GM23248 (cell line): Measurements from ENCODE around the gene TMEM14C.
"Not testable (repeated sequence)": the region's sequence is repeated elsewhere in the genome, so short reads cannot be mapped to it uniquely, and the experiment has no call there.

Source experiments
- EZH2 ChIP-seq: fragments of 200-600 bp; sonication (generic); IDR thresholded peaks from 2 replicates; pipeline ENCODE4 v1.6.1; 2018; ENCODE audit warnings: antibody characterized with exemption, mild to moderate bottlenecking; ENCODE audit not compliant: insufficient read depth, poor library complexity, severe bottlenecking
- EZH2phosphoT487 ChIP-seq: fragments of 200-600 bp; sonication (generic); IDR thresholded peaks from 2 replicates; pipeline ENCODE4 v1.6.1; 2018; ENCODE audit warnings: antibody characterized with exemption, moderate library complexity, mild to moderate bottlenecking, low read depth; ENCODE audit not compliant: insufficient read depth

DNA sequence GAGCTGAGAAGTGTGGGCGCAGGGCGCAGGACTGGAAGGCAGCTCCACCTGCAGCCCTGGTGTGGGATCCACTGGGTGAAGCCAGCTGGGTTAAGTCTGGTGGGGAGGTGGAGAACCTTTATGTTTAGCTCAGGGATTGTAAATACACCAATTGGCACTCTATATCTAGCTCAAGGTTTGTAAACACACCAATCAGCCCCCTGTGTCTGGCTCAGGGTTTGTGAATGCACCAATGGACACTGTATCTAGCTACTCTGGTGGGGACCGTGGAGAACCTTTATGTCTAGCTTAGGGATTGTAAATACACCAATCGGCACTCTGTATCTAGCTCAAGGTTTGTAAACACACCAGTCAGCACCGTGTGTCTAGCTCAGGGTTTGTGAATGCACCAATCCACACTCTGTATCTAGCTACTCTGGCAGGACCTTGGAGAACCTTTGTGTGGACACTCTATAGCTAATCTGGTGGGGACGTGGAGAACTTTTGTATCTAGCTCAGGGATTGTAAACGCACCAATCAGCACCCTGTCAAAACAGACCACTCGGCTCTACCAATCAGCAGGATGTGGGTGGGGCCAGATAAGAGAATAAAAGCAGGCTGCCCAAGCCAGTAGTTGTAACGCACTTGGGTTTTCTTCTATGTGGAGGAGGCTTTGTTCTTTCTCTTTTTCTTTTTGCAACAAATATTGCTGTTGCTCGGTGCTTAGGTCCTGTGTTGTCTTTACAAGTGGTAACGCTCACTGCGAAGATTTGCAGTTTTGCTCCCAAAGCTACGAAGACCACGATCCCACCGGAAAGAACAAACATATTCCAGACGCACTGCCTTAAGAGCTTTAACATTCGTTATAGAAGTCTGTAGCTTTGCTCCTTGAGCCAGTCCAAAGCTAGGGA lies 1.7 kb upstream of the TMEM14C start:
- TF ChIP-seq EZH2, EZH2phosphoT487: not testable (repeated sequence)
